ENCODE data around the gene FHOD3.
A peak's percentile ranks its signal among the peaks of the same experiment; 100 is the strongest.

The FHOD3 gene

DNA sequence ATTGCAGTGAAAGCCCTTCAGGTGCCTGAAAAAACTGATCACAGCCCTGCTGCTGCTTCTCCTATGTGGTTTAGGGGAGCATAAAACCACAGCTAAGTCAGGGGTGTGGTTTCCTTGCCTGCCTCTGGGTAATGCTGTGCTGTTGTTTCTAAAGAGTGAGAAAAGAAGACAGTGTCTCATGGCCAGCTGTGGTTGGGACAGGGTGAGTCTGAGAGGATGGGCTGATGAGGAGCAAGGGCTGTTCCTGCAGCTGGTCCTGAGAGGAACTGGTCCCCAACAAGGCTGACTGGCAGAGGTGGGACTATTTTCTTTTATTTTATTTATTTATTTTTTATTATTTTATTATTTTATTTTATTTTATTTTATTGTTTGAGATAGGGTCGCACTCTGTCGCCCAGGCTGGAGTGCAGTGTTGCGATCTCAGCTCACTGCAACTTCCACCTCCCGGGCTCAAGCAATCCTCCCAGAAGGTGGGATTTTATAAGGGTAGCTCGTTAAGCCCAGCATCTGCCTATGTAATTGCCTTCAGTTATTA is 236.7 kb downstream of the FHOD3 start:
- peak in 1 of 2 experiments; percentile 26 for DNase-seq (ENCODE audit: low read depth in 1 of 2, low spot score in 1 of 2)
- Histone ChIP-seq H3K4me3 (replicated peaks; ENCODE audit: insufficient read depth, low read length) (no peak overlapping the region), H3K27me3 (ENCODE audit: insufficient read depth, poor library complexity, severe bottlenecking) (no peaks in the 10 kb centered on the region), H3K27ac (replicated peaks) (no peak overlapping the region)
- TF ChIP-seq, protein P1, sequence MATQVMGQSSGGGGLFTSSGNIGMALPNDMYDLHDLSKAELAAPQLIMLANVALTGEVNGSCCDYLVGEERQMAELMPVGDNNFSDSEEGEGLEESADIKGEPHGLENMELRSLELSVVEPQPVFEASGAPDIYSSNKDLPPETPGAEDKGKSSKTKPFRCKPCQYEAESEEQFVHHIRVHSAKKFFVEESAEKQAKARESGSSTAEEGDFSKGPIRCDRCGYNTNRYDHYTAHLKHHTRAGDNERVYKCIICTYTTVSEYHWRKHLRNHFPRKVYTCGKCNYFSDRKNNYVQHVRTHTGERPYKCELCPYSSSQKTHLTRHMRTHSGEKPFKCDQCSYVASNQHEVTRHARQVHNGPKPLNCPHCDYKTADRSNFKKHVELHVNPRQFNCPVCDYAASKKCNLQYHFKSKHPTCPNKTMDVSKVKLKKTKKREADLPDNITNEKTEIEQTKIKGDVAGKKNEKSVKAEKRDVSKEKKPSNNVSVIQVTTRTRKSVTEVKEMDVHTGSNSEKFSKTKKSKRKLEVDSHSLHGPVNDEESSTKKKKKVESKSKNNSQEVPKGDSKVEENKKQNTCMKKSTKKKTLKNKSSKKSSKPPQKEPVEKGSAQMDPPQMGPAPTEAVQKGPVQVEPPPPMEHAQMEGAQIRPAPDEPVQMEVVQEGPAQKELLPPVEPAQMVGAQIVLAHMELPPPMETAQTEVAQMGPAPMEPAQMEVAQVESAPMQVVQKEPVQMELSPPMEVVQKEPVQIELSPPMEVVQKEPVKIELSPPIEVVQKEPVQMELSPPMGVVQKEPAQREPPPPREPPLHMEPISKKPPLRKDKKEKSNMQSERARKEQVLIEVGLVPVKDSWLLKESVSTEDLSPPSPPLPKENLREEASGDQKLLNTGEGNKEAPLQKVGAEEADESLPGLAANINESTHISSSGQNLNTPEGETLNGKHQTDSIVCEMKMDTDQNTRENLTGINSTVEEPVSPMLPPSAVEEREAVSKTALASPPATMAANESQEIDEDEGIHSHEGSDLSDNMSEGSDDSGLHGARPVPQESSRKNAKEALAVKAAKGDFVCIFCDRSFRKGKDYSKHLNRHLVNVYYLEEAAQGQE (IDR thresholded peaks at IDR 0.05; ENCODE audit: insufficient replicate concordance, low read depth), result no peak
- TF ChIP-seq POLR2AphosphoS5 (IDR thresholded peaks at IDR 0.05; ENCODE audit: low read depth) (no peak), GABPA (IDR thresholded peaks at IDR 0.05; ENCODE audit: low read depth) (no peak), SPI1 (IDR thresholded peaks at IDR 0.05; ENCODE audit: borderline replicate concordance, low read depth) (no peak)
- TF ChIP-seq, protein P2, sequence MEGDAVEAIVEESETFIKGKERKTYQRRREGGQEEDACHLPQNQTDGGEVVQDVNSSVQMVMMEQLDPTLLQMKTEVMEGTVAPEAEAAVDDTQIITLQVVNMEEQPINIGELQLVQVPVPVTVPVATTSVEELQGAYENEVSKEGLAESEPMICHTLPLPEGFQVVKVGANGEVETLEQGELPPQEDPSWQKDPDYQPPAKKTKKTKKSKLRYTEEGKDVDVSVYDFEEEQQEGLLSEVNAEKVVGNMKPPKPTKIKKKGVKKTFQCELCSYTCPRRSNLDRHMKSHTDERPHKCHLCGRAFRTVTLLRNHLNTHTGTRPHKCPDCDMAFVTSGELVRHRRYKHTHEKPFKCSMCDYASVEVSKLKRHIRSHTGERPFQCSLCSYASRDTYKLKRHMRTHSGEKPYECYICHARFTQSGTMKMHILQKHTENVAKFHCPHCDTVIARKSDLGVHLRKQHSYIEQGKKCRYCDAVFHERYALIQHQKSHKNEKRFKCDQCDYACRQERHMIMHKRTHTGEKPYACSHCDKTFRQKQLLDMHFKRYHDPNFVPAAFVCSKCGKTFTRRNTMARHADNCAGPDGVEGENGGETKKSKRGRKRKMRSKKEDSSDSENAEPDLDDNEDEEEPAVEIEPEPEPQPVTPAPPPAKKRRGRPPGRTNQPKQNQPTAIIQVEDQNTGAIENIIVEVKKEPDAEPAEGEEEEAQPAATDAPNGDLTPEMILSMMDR (IDR thresholded peaks at IDR 0.05; ENCODE audit: insufficient read depth, low read length), result no peak

DNA sequence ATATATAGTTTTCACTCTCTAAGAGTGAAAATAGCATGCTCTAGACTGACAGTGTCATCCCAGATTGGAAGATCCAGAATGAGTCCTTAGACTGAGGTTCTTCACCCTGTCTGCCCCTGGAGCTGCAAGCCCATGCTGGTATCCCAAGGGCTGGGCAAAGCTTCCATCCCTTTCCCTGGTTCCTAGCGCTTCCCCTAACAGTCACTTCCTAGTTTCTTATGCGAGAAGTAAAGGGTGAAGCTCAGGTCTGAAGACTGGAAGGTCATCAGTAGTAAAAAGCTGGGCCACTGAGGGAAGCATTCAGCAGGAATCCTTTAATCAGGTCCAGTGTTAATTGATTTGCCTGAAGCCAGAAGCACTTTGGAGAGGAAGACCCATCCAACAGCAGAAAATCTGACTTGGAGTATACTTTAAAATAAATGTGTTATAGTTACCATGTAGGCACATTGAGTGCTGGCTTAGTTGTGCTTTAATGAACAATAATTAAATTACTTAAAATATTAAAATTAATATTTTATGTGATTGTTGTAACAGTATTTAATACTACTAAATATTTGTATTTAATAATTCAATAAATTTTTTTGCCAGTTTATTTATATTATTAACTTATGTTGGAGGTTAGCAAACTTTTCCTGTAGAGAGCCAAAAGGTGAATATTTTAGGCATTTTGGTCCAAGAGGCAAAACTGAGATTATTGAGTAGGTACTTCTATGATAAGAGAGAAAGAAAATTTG is 237.9 kb downstream of the FHOD3 start:
- H3K27ac ChIP-seq (replicated peaks), result no peak overlapping the region
- no peaks in the 10 kb centered on the region for H3K27me3 ChIP-seq (ENCODE audit: insufficient read depth, poor library complexity, severe bottlenecking)
- TF ChIP-seq, protein P2 (IDR thresholded peaks at IDR 0.05; ENCODE audit: insufficient read depth, low read length), result no peak
- TF ChIP-seq SPI1 (IDR thresholded peaks at IDR 0.05; ENCODE audit: borderline replicate concordance, low read depth), result no peak
- TF ChIP-seq, protein P1 (IDR thresholded peaks at IDR 0.05; ENCODE audit: insufficient replicate concordance, low read depth), result no peak
- H3K4me3 ChIP-seq (replicated peaks; ENCODE audit: insufficient read depth, low read length), result no peak overlapping the region
- DNase-seq (ENCODE audit: low read depth in 1 of 2, low spot score in 1 of 2), result no peak

DNA sequence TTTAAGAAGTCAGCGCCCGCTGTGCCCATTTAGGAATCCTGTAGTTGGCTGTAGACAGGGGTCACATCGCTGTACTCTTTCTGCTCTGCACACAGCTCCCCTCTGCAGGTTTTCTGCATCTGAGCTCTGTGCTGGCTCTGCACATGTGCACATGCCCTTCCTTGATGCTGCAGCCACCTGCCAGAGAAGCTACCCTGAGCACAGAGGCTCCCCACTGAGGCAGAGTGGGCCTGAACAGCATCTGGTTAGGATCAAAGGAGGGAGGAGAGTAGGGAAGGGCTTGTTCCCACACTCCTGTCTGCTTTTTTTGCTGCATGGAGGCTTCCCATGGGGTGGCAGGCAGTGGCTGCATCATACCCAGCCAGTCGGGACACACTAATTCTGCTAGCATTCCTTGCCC is 238.9 kb downstream of the FHOD3 start:
- no peaks in the 10 kb centered on the region for H3K27me3 ChIP-seq (ENCODE audit: insufficient read depth, poor library complexity, severe bottlenecking)
- no peak overlapping the region for H3K4me3 ChIP-seq (replicated peaks; ENCODE audit: insufficient read depth, low read length)
- TF ChIP-seq GABPA (IDR thresholded peaks at IDR 0.05; ENCODE audit: low read depth) (no peak), SPI1 (IDR thresholded peaks at IDR 0.05; ENCODE audit: borderline replicate concordance, low read depth) (no peak), POLR2AphosphoS5 (IDR thresholded peaks at IDR 0.05; ENCODE audit: low read depth) (no peak)
- TF ChIP-seq, protein P1 (IDR thresholded peaks at IDR 0.05; ENCODE audit: insufficient replicate concordance, low read depth), result no peak
- no peak overlapping the region for H3K27ac ChIP-seq (replicated peaks)
- DNase-seq (ENCODE audit: low read depth in 1 of 2, low spot score in 1 of 2), result no peak
